GM10266 (cell line): ENCODE data around the gene ABL2.

Experiments
- DNase-seq: peaks from one replicate; pipeline ENCODE4 v3.0.0; 2012; ENCODE audit errors: extremely low spot score
- TF ChIP-seq, protein P1 (sequence below): IDR thresholded peaks from 2 replicates; pipeline ENCODE4 v1.5.1; 2012; ENCODE audit warnings: mild to moderate bottlenecking, low read depth; ENCODE audit not compliant: control insufficient read depth, insufficient read depth; ENCODE audit errors: missing control alignments

Gene ABL2

DNA sequence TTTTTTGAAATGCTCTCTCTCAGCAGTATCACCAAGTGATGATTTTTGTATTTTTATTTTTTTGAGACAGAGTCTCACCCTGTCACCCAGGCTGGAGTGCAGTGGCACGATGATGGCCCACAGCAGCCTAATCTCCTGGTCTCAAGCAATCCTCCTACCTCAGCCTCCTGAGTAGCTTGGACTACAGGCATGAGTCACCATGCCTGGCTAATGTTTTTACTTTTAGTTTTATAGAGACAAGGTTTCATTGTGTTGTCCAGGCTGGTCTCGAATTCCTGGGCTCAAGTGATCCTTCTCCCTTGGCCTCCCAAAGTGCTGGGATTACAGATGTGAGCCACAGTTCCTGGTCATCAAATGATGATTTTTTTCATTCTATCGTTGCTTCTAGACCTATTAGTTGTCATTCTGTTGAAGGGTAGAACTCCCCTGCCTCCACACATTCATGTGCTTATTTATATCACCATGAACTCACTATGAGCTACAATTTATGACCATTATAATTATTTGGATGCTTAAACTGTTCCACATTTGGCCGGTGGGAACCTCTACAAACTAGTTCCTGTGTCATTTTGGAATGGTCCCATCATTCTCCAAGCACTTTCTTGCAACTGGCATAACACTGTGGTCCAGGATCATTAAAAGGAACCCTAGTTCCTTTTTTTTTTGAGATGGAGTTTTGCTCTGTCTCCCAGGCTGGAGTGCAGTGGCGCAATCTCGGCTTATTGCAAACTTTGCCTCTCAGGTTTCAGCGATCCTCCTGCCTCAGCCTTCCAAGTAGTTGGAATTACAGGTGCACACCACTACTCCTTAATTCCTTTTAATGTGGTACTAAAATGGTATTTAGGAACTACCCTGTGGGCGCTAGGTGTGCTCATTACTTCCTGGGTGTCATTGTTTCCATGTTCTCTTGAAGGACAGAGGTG is 167.9 kb downstream of the ABL2 start:
- no peak for DNase-seq

DNA sequence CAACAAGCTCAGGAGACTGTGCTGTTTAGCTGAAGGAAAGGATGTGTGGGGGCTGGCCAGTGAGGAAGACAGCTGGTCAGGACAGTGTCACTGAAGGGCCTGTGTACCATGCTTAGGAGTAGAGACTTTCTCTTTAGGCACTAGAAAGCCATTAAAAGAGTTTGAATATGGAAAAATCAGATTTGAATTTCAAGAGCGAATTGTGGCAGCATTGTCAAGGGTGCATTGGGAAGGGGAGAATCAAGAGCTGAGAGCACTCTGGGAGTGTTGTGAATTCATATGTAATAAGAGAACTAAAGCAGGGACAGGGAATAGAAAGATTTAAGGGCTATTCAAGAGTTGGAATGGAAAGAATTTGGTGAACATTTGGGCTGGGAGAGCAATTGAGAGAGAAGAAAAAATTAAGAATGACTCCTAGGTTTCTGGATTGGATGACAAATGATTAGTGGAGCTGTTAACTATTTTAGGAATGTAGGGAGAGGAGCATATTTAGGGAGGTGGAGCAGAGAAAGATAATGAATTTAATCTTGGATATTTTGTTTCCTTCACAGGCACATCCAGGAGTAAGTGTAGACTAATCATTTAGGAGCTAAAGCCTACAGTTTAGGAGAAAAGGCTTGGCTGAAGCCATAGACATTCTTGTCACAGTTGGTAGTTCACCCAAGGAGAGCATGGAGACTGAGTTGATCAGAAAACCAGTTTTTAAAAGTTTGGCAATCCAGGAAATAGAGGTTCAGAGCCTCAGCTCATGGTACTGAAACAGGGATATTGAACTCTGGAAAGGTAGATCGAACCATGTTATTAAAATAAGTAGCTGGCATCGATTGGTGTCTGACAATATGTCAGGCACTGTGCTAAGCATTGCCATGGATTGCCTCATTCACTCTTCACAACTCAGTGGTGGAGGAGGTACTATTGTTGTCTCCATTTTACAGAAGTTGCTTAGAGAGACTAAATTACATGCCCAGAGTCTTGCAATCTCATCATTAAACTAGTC is 170.7 kb downstream of the ABL2 start:
- DNase-seq, result no peak
- TF ChIP-seq, protein P1, sequence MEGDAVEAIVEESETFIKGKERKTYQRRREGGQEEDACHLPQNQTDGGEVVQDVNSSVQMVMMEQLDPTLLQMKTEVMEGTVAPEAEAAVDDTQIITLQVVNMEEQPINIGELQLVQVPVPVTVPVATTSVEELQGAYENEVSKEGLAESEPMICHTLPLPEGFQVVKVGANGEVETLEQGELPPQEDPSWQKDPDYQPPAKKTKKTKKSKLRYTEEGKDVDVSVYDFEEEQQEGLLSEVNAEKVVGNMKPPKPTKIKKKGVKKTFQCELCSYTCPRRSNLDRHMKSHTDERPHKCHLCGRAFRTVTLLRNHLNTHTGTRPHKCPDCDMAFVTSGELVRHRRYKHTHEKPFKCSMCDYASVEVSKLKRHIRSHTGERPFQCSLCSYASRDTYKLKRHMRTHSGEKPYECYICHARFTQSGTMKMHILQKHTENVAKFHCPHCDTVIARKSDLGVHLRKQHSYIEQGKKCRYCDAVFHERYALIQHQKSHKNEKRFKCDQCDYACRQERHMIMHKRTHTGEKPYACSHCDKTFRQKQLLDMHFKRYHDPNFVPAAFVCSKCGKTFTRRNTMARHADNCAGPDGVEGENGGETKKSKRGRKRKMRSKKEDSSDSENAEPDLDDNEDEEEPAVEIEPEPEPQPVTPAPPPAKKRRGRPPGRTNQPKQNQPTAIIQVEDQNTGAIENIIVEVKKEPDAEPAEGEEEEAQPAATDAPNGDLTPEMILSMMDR, result no peak

More for the DNA sequence above, 167.9 kb downstream of the ABL2 start:
- TF ChIP-seq, protein P1, result no peak

DNA sequence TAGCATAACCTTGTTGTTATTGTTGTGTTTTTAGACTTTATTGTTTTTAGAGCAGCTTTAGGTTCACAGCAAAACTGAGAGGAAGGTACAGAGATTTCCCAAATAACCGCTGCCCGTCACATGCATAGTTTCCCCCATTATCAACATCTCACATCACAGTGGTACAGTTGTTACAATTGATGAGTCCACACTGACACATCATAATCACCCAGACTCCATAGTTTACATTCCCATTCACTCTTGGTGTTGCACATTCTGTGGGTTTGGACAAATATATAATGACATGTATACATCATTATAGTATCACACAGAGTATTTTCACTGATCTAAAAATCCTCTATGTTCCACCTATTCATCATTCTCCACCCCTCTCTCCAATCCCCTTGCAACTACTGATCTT is 173.5 kb downstream of the ABL2 start:
- TF ChIP-seq, protein P1, result no peak
- DNase-seq, result no peak

DNA sequence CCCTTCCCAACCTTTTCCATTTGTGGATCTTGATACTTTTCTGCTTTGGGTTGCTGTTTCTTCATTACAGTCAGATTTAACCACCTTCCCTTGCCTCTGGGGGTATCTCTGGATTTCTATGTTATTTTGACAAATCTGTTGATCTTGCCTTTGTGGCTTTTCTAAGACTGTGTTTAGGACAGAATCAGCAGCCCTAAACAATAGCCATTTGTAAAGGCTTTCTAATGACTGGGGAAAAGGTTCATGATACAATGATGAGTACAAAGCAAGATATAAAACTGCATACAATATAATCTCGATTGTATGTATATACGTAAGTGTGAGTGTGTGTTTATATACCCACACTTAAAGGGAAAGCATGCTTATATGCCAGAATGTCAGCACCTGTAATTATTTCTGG is 176.0 kb downstream of the ABL2 start:
- DNase-seq, result no peak
- TF ChIP-seq, protein P1, result no peak

DNA sequence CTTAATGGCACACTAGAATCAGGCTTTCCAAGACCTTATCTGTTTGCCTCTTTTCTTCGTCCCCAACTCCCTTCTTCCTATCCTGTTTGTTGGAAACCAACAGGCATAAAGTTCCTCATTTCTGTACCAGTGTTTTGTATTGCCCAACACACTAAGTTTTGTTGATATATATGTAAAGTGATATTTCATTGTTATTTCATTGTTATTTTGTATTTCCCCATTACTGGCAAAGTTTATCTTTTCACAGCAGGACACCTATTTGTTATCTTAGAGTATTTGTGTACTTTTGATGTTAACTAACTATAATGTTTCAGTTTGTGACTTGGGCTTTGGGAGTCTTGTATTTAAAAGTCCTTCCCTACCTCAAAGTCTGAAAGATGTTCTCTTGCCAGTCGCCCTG is 176.7 kb downstream of the ABL2 start:
- DNase-seq, result no peak
- TF ChIP-seq, protein P1, result no peak
